GM12875 (cell line): ENCODE results near the gene INSR.

Experiments
- H3K4me3 ChIP-seq: one replicate; pipeline ENCODE4 v1.5.1; 2011; ENCODE audit warnings: low read depth, low read length, control low read depth
- CTCF ChIP-seq: IDR thresholded peaks from 2 replicates; pipeline ENCODE4 v1.5.1; 2011; ENCODE audit warnings: low read depth, mild to moderate bottlenecking, control low read depth, inconsistent platforms, low read length, moderate library complexity, borderline replicate concordance; ENCODE audit not compliant: insufficient read depth

The INSR gene

GRCh38 chr19:7140137-7140536, 154.1 kb downstream of the INSR start:
- no peak overlapping the region for H3K4me3 ChIP-seq
- no peak for TF ChIP-seq CTCF

DNA sequence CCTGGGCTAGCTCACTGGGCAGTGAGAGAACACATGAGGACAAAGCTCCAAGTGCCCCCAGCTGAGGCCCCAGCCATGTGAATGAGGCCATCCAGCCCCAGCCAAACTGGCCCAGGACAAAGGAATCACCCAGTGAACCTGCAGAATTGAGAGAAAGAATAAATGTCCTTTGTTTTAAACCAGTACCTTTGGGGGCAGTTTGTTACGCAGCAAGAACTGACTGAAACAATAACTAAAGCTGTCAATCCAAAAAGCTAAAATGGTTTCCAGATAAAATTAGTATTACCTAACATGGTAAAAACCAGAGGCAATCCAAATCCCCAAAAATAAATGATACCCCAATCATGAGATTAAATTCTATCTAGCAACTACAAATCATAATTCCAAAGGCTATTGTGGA, 155.1 kb downstream of the INSR start:
- TF ChIP-seq CTCF, result no peak
- no peak overlapping the region for H3K4me3 ChIP-seq

DNA sequence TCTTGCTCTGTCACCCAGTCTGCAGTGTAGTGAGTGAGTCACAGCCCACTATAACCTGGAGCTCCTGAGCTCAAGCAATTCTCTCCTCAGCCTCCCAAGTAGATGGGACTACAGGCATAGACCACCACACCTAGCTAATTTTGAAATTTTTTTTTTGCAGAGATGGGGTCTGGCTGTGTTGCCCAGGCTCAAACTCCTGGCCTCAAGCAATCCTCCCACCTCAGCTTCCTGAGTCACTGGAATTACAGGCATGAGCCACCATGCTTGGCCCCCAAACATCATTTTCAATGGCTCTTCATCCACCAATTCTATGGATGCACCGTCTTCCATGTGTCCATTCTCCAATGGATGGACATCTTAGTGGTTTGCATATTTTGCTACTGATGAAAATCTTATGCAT, 155.8 kb downstream of the INSR start:
- H3K4me3 ChIP-seq, result no peak overlapping the region
- no peak for TF ChIP-seq CTCF

DNA sequence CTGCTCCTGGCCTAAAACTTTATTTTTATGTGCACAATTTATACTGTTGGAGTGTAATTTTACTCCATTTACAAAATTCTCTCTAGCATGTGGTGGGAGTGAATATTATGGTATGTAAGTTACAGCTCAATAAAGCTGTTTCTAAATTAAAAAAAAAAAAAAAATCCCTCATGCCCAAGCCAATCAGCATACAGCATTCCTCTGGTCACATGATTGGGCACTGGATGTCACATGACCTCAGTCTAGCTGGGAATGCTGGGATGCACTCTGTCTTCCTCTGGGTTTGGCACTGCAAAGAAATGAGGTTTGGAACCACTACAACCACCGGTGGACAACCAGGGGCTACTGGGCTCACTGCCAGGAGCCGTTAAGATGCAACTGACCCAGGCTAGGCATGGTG, 157.1 kb downstream of the INSR start:
- H3K4me3 ChIP-seq, result no peak overlapping the region
- no peak for TF ChIP-seq CTCF

DNA sequence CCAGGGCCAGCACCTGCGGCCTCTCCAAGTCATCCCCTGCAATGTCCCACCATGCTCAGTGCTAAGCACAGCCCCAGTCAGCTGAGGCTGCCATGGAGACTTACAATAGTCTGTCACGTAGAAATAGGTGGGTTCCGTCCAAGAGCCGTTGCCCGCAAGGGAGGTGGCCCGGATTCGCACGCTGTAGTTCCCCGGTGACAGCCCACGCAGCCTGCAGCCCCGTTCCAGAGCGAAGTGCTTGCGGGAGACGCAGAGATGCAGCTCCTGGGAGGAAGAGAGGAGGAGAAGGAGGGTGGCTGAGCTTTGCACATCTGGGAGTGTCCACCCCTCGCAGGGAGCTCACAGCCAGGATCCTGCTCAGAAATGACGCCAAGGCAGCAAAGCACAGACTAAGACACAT, 162.2 kb downstream of the INSR start:
- no peak for TF ChIP-seq CTCF
- H3K4me3 ChIP-seq, result no peak overlapping the region

GRCh38 chr19:7130043-7130442, 164.2 kb downstream of the INSR start:
- no peak overlapping the region for H3K4me3 ChIP-seq
- no peak for TF ChIP-seq CTCF

- no peak for TF ChIP-seq CTCF
Observed at GRCh38 chr19:7126132-7126531, 168.1 kb downstream of the INSR start.

More at GRCh38 chr19:7126132-7126531, 168.1 kb downstream of the INSR start:
- no peak overlapping the region for H3K4me3 ChIP-seq
